Ishikawa (cell line): ENCODE measurements around the gene ABHD3.

Source experiments
- CEBPB ChIP-seq: IDR thresholded peaks from 2 replicates; pipeline ENCODE4 v1.6.1; 2012
- CREB1 ChIP-seq: IDR thresholded peaks from 2 replicates; pipeline ENCODE4 v1.6.1; 2012; ENCODE audit warnings: low read depth
- EGR1 ChIP-seq: IDR thresholded peaks from 2 replicates; pipeline ENCODE4 v1.6.1; 2012
- EP300 ChIP-seq: IDR thresholded peaks from 2 replicates; pipeline ENCODE4 v1.6.1; 2012; ENCODE audit warnings: borderline replicate concordance
- FOXM1 ChIP-seq: IDR thresholded peaks from 2 replicates; pipeline ENCODE4 v1.6.1; 2012; ENCODE audit warnings: low read depth, borderline replicate concordance
- MAX ChIP-seq: IDR thresholded peaks from 2 replicates; pipeline ENCODE4 v1.6.1; 2012
- NFIC ChIP-seq: IDR thresholded peaks from 2 replicates; pipeline ENCODE4 v1.6.1; 2012
- RAD21 ChIP-seq: IDR thresholded peaks from 2 replicates; pipeline ENCODE4 v1.6.1; 2012; ENCODE audit warnings: low read depth
- TAF1 ChIP-seq: IDR thresholded peaks from 2 replicates; pipeline ENCODE4 v1.6.1; 2012; ENCODE audit warnings: low read depth, mild to moderate bottlenecking
- TCF12 ChIP-seq: IDR thresholded peaks from 2 replicates; pipeline ENCODE4 v1.6.1; 2012; ENCODE audit warnings: low read depth
- TEAD4 ChIP-seq: IDR thresholded peaks from 2 replicates; pipeline ENCODE4 v1.6.1; 2012
- YY1 ChIP-seq: IDR thresholded peaks from 2 replicates; pipeline ENCODE4 v1.6.1; 2012; ENCODE audit warnings: low read depth
- ZBTB7A ChIP-seq: IDR thresholded peaks from 2 replicates; pipeline ENCODE4 v1.6.1; 2012; ENCODE audit warnings: low read depth
- TF ChIP-seq, protein P1 (sequence below): IDR thresholded peaks from 2 replicates; pipeline ENCODE4 v1.6.1; 2012
- TF ChIP-seq, protein P2 (sequence below): IDR thresholded peaks from 2 replicates; pipeline ENCODE4 v1.6.1; 2012; ENCODE audit warnings: low read depth, mild to moderate bottlenecking

Gene ABHD3

GRCh38 chr18:21612125-21613039 is 92.2 kb downstream of the ABHD3 start, which contains the start of gene SNRPD1:
SNRPD1 (plus strand) TSS chr18:21612314; CDS start chr18:21612430, 116 bp downstream.
- peak; percentile 30; the same call in 1 of the 2 replicates for TF ChIP-seq NFIC
- TF ChIP-seq MAX, result peak; percentile 99
- TF ChIP-seq, protein P1, sequence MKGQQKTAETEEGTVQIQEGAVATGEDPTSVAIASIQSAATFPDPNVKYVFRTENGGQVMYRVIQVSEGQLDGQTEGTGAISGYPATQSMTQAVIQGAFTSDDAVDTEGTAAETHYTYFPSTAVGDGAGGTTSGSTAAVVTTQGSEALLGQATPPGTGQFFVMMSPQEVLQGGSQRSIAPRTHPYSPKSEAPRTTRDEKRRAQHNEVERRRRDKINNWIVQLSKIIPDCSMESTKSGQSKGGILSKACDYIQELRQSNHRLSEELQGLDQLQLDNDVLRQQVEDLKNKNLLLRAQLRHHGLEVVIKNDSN, result no peak; the same call in 1 of the 2 replicates
- peak; percentile 11; the same call in 1 of the 2 replicates for TF ChIP-seq EGR1
- TF ChIP-seq CEBPB, result no peak
- TF ChIP-seq, protein P2, sequence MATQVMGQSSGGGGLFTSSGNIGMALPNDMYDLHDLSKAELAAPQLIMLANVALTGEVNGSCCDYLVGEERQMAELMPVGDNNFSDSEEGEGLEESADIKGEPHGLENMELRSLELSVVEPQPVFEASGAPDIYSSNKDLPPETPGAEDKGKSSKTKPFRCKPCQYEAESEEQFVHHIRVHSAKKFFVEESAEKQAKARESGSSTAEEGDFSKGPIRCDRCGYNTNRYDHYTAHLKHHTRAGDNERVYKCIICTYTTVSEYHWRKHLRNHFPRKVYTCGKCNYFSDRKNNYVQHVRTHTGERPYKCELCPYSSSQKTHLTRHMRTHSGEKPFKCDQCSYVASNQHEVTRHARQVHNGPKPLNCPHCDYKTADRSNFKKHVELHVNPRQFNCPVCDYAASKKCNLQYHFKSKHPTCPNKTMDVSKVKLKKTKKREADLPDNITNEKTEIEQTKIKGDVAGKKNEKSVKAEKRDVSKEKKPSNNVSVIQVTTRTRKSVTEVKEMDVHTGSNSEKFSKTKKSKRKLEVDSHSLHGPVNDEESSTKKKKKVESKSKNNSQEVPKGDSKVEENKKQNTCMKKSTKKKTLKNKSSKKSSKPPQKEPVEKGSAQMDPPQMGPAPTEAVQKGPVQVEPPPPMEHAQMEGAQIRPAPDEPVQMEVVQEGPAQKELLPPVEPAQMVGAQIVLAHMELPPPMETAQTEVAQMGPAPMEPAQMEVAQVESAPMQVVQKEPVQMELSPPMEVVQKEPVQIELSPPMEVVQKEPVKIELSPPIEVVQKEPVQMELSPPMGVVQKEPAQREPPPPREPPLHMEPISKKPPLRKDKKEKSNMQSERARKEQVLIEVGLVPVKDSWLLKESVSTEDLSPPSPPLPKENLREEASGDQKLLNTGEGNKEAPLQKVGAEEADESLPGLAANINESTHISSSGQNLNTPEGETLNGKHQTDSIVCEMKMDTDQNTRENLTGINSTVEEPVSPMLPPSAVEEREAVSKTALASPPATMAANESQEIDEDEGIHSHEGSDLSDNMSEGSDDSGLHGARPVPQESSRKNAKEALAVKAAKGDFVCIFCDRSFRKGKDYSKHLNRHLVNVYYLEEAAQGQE, result no peak
- peak; percentile 56; the same call in 1 of the 2 replicates for TF ChIP-seq FOXM1
- TF ChIP-seq TEAD4, result peak; percentile 37; the same call in 1 of the 2 replicates
- TF ChIP-seq CREB1, result peak; percentile 57
- TF ChIP-seq ZBTB7A, result no peak
- TF ChIP-seq YY1, result peak; percentile 88
- no peak for TF ChIP-seq RAD21
- TF ChIP-seq TCF12, result peak; percentile 77
- peak; percentile 50; the same call in 1 of the 2 replicates for TF ChIP-seq EP300
- peak; percentile 95 for TF ChIP-seq TAF1

- TF ChIP-seq, protein P1, result no peak
- TF ChIP-seq FOXM1 (no peak), TEAD4 (no peak), ZBTB7A (no peak), EGR1 (no peak)
Observed at GRCh38 chr18:21605213-21605612, 99.4 kb downstream of the ABHD3 start.

DNA sequence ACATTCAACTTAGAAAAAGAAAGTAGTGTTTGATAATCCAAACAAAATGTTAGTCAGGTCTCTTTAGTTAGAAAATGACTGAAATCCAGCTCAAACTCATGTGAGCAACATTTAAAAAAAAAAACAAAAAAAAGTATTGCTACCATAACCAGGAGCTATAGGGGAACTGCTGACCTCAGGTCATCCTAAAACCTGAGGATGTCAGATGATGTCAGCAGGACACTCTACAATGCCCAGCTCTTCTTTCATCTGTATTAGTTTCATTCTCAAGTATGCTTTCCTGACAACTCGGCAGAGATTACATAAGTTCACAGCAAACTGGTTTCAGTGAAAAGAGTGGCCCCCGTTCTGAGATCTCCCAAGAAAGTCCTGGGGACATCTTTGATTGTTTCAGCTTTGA is 99.9 kb downstream of the ABHD3 start:
- TF ChIP-seq FOXM1, result no peak
- TF ChIP-seq, protein P1, result no peak

- TF ChIP-seq CREB1 (no peak), EP300 (no peak), YY1 (no peak), EGR1 (no peak), NFIC (no peak), RAD21 (no peak), FOXM1 (no peak), TAF1 (no peak), TEAD4 (no peak), ZBTB7A (no peak), CEBPB (no peak), TCF12 (no peak), MAX (no peak)
- TF ChIP-seq, protein P2, result no peak
- TF ChIP-seq, protein P1, result no peak
Observed at GRCh38 chr18:21602299-21602587, 102.3 kb downstream of the ABHD3 start.
